Activated naive CD4-positive, alpha-beta T cell treated with Interleukin-2 at 50 U/mL for 16 hours (primary cell): ENCODE measurements around the gene PCGF3.

Experiments used
- DNase-seq: peaks from one replicate; pipeline ENCODE4 v3.0.0-alpha.2; 2020

The PCGF3 gene

DNA sequence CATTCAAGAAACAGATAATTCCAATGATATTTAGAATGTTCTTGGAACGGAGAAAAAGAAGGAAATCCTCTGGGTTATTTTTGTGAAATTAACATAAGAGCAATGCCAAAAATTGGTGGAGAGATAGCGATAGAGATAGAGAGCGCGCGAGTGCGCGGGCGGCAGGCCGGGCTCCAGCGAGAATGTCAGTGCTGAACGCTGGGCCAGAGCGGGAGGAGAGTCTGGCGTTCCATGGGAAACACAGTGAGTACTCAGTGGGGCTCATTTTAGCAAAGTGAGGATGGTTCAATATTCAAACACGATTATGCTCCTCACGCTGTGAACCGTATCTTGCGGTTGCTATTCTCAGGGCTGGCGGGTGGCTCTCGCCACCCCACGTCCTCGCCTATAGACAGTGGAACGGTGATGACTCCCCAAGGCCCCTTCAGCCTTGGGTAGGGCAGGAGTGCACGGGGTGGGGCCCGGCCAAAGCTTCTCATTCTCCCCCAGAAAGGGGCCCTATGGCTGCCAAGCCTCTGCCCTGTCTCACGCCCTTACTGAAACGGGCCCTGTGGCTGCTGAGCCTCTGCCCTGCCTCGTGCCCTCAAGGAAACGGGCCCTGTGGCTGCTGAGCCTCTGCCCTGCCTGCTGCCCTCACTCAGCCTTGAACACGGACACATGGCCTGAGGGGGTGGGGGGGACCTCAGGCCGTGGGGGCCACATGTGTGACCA lies 103.4 kb downstream of the PCGF3 start:
- DNase-seq = no peak

DNA sequence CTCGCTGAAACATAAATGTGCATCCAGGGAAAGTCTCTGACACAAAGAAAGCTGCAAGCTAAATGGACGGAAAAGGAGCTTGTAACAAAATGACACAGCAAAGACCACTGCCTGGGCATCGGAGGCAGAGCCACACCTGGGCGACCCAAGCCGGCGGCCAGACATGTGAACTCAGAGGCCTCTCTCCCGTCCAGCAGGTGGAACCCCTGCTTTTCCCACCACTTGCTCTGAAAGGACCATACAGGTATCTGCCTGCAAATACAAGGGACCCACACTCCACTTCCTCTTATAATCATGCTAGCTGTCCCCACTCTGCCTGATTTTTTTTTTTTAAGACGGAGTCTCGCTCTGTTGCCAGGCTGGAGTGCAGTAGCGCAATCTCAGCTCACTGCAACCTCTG lies 108.3 kb downstream of the PCGF3 start:
- no peak for DNase-seq

DNA sequence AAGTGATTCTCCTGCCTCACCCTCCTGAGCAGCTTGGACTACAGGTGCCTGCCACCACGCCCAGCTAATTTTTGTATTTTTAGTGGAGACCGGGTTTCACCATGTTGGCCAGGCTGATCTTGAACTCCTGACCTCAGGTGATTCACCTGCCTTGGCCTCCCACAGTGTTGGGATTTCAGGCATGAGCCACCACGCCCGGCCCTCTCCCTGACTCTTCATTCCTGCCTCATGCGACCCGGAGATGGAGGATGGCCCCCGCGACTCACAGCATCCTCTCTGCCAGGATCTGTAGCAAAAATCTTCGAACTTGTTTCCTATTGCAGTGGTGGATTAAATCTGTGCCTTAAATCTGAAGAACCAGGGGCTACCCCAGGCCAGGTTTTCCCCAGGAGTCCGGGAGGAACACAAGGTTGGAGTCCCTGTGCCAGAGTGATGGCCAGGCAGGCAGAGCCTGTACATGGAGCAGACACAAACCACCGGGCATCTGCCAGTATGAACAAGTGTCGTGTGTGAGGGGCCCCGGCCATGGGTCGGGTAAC lies 108.7 kb downstream of the PCGF3 start:
- DNase-seq = no peak

DNA sequence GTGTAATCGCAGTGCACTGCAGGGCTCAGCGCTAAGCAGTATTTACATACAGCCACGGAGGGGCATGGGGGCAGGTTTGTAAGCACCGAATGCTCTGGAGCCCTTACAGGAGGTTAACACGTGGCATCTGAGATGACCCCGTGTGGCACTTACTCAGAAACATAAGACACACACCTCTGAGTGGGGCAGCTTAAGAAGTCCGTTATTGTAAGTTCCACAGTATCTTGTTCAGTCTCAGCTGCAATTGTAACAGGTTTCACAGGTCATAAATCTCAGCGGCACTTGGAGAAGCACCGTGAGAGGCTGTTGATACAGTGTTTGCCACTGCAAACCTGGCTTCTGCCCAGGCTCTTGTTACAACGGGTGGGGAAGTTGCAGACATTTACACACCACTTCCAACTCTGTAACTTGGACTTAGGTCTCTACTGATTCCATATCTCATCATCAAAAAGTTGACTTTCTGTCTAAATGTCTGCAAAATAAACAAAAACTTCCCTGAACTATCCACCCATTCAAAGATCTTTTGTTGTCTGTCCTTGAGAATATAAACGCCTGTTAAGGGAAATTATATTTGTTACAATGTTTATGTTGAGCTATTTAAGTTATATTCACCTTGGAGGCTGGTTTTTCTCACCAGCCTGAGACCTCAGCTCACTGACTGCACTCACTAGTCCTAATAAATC lies 110.0 kb downstream of the PCGF3 start:
- DNase-seq = no peak

DNA sequence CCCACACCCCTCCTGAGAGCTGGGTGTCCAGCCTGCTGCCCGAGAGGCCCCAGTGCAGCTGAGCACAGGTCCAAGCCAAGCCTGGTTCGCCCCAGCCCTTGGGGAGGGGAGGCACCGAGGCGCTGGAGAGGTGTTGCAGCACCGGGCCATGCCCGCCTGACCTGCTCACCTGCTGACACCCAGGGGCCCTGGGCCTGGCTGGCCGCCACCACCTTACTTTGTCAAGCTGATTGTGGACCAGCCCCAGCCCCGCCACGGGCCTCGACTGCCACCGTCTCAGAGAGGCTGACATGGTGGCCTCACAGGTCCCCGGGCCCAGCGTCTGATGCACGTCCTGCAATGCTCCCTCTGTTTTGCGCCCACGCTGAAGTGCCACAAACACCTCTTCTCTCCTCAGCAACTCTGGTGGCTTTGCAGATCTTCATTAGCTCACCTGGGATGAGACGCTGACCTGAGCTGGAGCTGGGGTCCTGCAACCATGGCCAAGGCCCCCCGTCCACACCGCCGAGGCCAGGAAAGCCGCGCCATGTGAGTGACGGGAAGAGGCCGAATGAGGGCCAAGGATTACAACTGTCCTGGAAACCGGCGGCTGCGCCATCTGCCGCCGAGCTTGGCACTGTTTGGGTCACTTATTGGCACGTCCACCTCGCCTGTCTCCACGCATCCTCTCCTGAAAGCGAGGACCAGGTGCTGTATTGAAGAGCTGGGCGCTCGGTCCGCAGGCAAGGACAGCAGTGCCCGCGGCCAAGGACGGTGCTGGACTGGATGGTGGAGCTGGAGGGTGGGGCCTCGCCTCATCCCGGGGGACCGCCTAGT lies 112.7 kb downstream of the PCGF3 start:
- no peak for DNase-seq

DNA sequence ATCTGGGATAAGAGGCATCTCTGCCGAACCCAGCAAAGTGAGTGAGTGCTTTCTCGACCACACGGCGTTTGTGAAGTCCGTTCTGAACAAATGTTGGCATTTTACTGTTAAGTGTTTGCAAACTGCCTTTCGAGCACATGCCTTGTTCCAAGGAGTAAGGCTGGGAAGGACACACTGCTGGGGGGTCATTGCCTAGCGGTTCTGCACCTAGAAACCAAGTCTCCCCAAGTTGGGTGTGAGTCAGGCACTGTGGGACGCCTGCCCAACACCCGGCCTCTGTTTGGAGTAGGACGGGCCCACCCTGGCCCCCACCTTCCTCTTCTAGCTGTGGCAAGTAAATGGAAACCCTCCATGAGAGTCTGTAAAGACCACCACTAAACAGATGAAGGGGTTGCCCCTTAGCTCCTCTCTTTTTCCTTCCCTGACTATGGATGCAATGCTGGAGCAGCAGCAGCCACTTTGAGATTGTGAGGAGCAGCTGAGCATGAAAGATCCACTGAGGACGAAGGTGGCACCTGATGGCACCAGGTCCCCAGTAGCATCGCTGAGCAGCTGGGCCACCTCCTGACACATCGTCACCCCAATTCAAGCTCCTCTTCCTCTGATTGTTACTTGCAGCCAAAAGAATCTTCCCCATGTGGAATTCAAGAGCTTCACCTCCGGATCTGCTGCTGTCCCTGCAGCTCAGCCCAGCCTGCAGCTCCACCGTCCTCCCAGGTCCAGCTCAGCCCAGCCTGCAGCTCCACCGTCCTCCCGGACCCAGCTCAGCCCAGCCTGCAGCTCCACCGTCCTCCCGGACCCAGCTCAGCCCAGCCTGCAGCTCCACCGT lies 114.0 kb downstream of the PCGF3 start:
- DNase-seq = no peak
